Hepatocyte (in vitro differentiated cells): ENCODE data around the gene PPP6C. TPM values are rescaled to one million over a fixed set of nuclear protein-coding genes. Genes with fewer than 3 reads are reported as not detected.
"Not testable (repeated sequence)": the region's sequence is repeated elsewhere in the genome, so short reads cannot be mapped to it uniquely, and the experiment has no call there.

Experiments used
- DNase-seq: peaks from one replicate; pipeline ENCODE4 v3.0.0-alpha.2; 2016; ENCODE audit warnings: low spot score
- H2AFZ ChIP-seq: fragments of 200-600 bp; sonication (generic); 2 replicates; pipeline ENCODE4 v1.6.0; 2016; ENCODE audit warnings: antibody characterized with exemption, mild to moderate bottlenecking
- H3K27ac ChIP-seq: fragments of 200-600 bp; sonication (generic); 2 replicates; pipeline ENCODE4 v1.5.1; 2016; ENCODE audit warnings: mild to moderate bottlenecking
- H3K27me3 ChIP-seq: fragments of 200-600 bp; sonication (generic); 2 replicates; pipeline ENCODE4 v1.6.1; 2016
- H3K36me3 ChIP-seq: fragments of 200-600 bp; sonication (generic); replicated peaks from 2 replicates; pipeline ENCODE4 v1.5.1; 2016; ENCODE audit warnings: low read depth; ENCODE audit not compliant: insufficient read depth
- H3K4me1 ChIP-seq: fragments of 200-600 bp; sonication (generic); 2 replicates; pipeline ENCODE4 v1.5.1; 2016; ENCODE audit warnings: mild to moderate bottlenecking, moderate library complexity; ENCODE audit not compliant: insufficient read depth
- H3K4me2 ChIP-seq: fragments of 200-600 bp; sonication (generic); 2 replicates; pipeline ENCODE4 v1.6.0; 2016
- H3K4me3 ChIP-seq: fragments of 200-600 bp; sonication (generic); 2 replicates; pipeline ENCODE4 v1.5.1; 2016; ENCODE audit warnings: mild to moderate bottlenecking
- H3K79me2 ChIP-seq: fragments of 200-600 bp; sonication (generic); 2 replicates; pipeline ENCODE4 v1.6.0; 2017; ENCODE audit warnings: mild to moderate bottlenecking
- H3K9me2 ChIP-seq: fragments of 200-600 bp; sonication (generic); replicated peaks from 2 replicates; pipeline ENCODE4 v1.6.0; 2017; ENCODE audit warnings: mild to moderate bottlenecking; ENCODE audit not compliant: insufficient read depth
- H3K9me3 ChIP-seq: fragments of 200-600 bp; sonication (generic); 2 replicates; pipeline ENCODE4 v1.5.1; 2016; ENCODE audit warnings: low read depth, mild to moderate bottlenecking
- H4K20me1 ChIP-seq: fragments of 200-600 bp; sonication (generic); 2 replicates; pipeline ENCODE4 v1.6.0; 2016; ENCODE audit warnings: mild to moderate bottlenecking; ENCODE audit not compliant: insufficient read depth, poor library complexity, severe bottlenecking
- CTCF ChIP-seq: fragments of 200-600 bp; sonication (generic); IDR thresholded peaks from 2 replicates; pipeline ENCODE4 v1.5.1; 2016; ENCODE audit warnings: antibody characterized with exemption, mild to moderate bottlenecking; ENCODE audit not compliant: poor library complexity
- EZH2 ChIP-seq: fragments of 200-600 bp; sonication (generic); IDR thresholded peaks from 2 replicates; pipeline ENCODE4 v1.6.1; 2016; ENCODE audit warnings: antibody characterized with exemption, mild to moderate bottlenecking, borderline replicate concordance
- EZH2phosphoT487 ChIP-seq: fragments of 200-600 bp; sonication (generic); IDR thresholded peaks from one replicate; pipeline ENCODE4 v1.6.1; 2018; ENCODE audit warnings: antibody characterized with exemption, mild to moderate bottlenecking, low read depth, moderate library complexity; ENCODE audit not compliant: unreplicated experiment, severe bottlenecking
- WGBS: methylation state at CpG from one replicate; pipeline ENCODE4 v1.1.6; 2016; ENCODE audit warnings: low lambda C conversion rate; ENCODE audit errors: missing lambda C conversion rate; 5-methylcytosine and 5-hydroxymethylcytosine counted together
- polyA plus RNA-seq: library from polyadenylated mRNA; unstranded; fragments of >200 nt; fragmentation: Nextera tagmentation; extraction: Ambion mirVana; gene quantifications from 2 replicates; pipeline ENCODE4 v1.2.1, GENCODE V29; 2016
- total RNA-seq: library from RNA; depleted of rRNA; stranded (reverse); fragments of >200 nt; gene quantifications from 2 replicates; pipeline ENCODE4 v1.2.3, GENCODE V29; 2014

The PPP6C gene
- total and polyA plus RNA-seq, 2 experiments from 2014 or later, result 24.7 to 36.2 TPM

DNA sequence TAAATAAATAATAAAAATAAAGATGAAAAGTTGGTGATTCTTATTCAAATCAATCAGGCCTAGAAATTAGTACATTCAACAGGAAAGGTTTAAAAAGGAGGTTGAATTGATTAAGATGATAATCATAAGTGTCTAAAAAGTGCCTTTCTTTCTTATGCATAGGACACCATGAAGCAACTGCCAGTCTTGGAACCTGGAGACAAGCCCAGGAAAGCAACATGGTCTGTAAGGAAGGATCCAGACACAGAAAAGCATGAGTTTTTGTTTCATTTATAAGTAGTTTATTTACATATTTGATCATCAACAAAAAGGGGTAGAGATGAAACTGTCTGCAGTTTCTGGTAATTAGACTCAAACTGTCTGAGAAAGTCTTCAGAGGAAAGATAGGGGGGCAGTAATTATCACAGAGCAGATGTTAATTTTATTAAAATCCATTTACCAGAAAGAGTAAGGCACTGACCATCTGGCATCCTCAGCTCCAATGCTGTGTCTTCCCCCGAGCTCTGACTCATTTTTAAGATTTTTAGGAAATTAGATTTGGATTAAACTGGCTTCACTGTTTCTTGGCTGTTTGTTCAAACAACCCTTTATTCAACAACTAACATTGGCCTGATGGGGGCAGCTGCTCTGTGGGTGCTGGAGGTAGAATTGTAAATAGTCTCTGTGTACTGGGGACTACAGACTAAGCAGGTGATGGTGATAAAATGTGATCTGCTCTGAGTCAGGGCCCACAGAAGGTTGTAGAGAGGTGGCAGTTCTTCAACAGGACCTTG lies 13.4 kb upstream of the PPP6C start:
- TF ChIP-seq EZH2 (no peak), EZH2phosphoT487 (no peak), CTCF (no peak)
- Histone ChIP-seq H3K4me3 (no peak overlapping the region), H3K4me1 (peaks cover 9% of the 10 kb centered on the region), H3K9me2 (no peaks in the 10 kb centered on the region), H3K36me3 (no peaks in the 10 kb centered on the region), H3K4me2 (no peak overlapping the region), H2AFZ (no peak overlapping the region), H3K9me3 (no peaks in the 10 kb centered on the region), H3K27me3 (no peaks in the 10 kb centered on the region), H3K27ac (no peak overlapping the region), H3K79me2 (peaks cover 14% of the 10 kb centered on the region), H4K20me1 (no peaks in the 10 kb centered on the region)
- WGBS, result 95% methylated on average over 1 of the region's 1 CpG
- DNase-seq, result no peak

- Histone ChIP-seq H3K27ac (peak within 1 kb of the TSS; percentile 87), H3K79me2 (peaks cover 14% of the 10 kb centered on the region), H3K9me2 (no peaks in the 10 kb centered on the region), H3K27me3 (no peaks in the 10 kb centered on the region), H3K4me1 (peaks cover 9% of the 10 kb centered on the region), H3K9me3 (no peaks in the 10 kb centered on the region), H2AFZ (peak within 1 kb of the TSS; percentile 43), H4K20me1 (no peaks in the 10 kb centered on the region), H3K36me3 (no peaks in the 10 kb centered on the region), H3K4me3 (peak within 1 kb of the TSS; percentile 37), H3K4me2 (peak within 1 kb of the TSS; percentile 76)
- TF ChIP-seq EZH2phosphoT487 (no peak), EZH2 (no peak), CTCF (no peak)
- WGBS, result 1% methylated on average over 48 of the region's 51 CpGs
- peak; percentile 97 for DNase-seq
Observed at GRCh38 chr9:125200216-125201047, 10.8 kb upstream of the PPP6C start, which contains the start of gene RABEPK. Gene RABEPK, plus strand, starts transcription at chr9:125200542. Its CDS starts 2,472 bp downstream, at chr9:125203014.

- H3K9me2 ChIP-seq, H2AFZ ChIP-seq, H4K20me1 ChIP-seq, H3K36me3 ChIP-seq, H3K4me1 ChIP-seq, H3K9me3 ChIP-seq, H3K4me2 ChIP-seq, DNase-seq, H3K4me3 ChIP-seq, H3K27me3 ChIP-seq, H3K79me2 ChIP-seq, H3K27ac ChIP-seq: not testable (repeated sequence)
- WGBS, result 33% methylated on average over 1 of the region's 1 CpG
Observed at GRCh38 chr9:125195591-125195990, 6.0 kb upstream of the PPP6C start.

GRCh38 chr9:125194466-125194865 lies 4.9 kb upstream of the PPP6C start:
- not testable (repeated sequence) for H3K4me3 ChIP-seq, H3K4me1 ChIP-seq, H3K36me3 ChIP-seq, H3K27me3 ChIP-seq, H4K20me1 ChIP-seq, H2AFZ ChIP-seq, H3K9me3 ChIP-seq, H3K27ac ChIP-seq, H3K4me2 ChIP-seq, H3K9me2 ChIP-seq, DNase-seq
- H3K79me2 ChIP-seq, result peaks cover 12% of the 10 kb centered on the region
- WGBS, result 94% methylated on average over 5 of the region's 5 CpGs
